Measurements from ENCODE around the gene NSD1. TPM values are rescaled to one million over a fixed set of nuclear protein-coding genes. Genes with fewer than 3 reads are reported as not detected.

NSD1 gene
- total and polyA plus RNA-seq, 2 experiments from 2014 or later = 26.6 to 28.8 TPM

DNA sequence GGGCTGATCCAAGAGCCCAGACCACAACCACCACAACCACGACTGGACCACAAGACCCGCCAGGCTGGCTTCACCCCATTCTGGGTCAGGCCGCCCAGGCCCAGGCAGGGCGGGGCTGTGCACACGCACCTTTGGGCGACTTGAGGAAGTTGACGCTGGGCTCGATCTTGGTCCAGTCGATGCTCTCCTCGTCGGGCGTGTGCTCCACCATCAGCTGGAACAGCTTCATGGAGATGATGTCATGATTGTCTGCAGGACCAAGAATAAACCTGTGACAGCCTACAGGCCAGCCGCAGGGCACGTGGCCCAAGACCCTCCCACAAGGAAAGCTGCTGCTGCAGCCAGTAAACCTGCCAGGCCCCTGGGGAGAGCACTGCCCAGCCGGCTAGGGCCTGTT lies 200.6 kb downstream of the NSD1 start:
- Histone ChIP-seq H2AFZ (no peak overlapping the region), H3K4me3 (no peak overlapping the region), H3K79me2 (peaks cover 2% of the 10 kb centered on the region), H3K27me3 (no peaks in the 10 kb centered on the region), H3K36me3 (replicated peaks; ENCODE audit: insufficient read depth, low read depth) (no peaks in the 10 kb centered on the region), H4K20me1 (ENCODE audit: insufficient read depth, poor library complexity, severe bottlenecking) (peaks cover 3% of the 10 kb centered on the region), H3K27ac (no peak overlapping the region), H3K4me2 (no peak overlapping the region), H3K9me3 (ENCODE audit: low read depth) (no peaks in the 10 kb centered on the region), H3K4me1 (ENCODE audit: insufficient read depth) (no peaks in the 10 kb centered on the region), H3K9me2 (replicated peaks; ENCODE audit: insufficient read depth) (no peaks in the 10 kb centered on the region)
- 93% methylated on average over 15 of the region's 15 CpGs for WGBS (ENCODE audit: low lambda C conversion rate, missing lambda C conversion rate)
- no peak for DNase-seq (ENCODE audit: low spot score)
- TF ChIP-seq CTCF (IDR thresholded peaks at IDR 0.05; ENCODE audit: poor library complexity) (no peak), EZH2phosphoT487 (IDR thresholded peaks at IDR 0.05; ENCODE audit: low read depth, severe bottlenecking, unreplicated experiment) (no peak), EZH2 (IDR thresholded peaks at IDR 0.05; ENCODE audit: borderline replicate concordance) (no peak)

DNA sequence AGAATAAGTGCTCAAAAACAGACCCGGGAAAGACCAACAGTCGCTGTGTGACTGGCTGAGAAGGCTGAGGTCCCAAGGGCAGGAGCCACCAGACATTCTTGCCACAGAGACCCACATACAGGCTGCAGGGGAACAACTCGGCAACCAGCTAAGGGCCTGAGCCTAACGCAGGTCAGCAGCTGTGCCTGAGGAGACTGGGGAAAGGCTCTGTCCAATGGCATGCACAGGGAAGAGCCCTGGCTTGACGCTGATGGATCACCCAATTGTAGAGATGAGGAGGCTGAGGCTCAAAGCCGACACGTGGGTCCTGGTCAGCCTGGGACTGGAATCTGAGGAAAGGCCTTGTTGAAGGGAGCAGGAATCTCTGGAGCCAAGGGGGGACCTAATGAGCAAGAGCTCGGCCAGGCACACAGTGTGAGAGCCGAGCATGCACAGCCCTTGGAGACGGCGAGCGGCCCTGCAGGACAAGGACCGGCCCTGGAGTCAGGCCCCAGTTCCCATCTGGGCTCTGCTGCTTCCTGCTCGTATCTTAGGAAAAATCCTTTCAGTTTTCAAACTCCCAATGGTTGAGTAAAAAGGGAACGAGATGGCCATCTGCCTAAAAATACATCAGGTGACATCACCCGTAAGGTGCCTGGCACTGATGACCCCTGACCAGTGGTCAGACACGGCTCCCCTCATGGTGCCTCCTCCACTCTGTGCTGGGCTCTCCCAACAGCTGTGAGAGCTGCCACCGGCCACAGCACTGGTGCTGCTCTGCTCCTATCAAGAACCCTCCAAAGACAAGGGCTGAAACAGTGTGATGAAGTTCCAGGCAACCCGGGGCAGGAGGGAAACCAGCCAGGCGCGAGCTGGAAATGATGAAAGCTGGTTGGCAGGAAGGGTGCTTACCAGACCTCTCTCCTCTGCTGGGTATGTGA lies 201.5 kb downstream of the NSD1 start:
- H3K79me2 ChIP-seq = peaks cover 11% of the 10 kb centered on the region
- H3K9me3 ChIP-seq (ENCODE audit: low read depth) = no peaks in the 10 kb centered on the region
- no peak overlapping the region for H3K27ac ChIP-seq
- H4K20me1 ChIP-seq (ENCODE audit: insufficient read depth, poor library complexity, severe bottlenecking) = peaks cover 7% of the 10 kb centered on the region
- no peaks in the 10 kb centered on the region for H3K9me2 ChIP-seq (replicated peaks; ENCODE audit: insufficient read depth)
- H2AFZ ChIP-seq = no peak overlapping the region
- 94% methylated on average over 21 of the region's 21 CpGs for WGBS (ENCODE audit: low lambda C conversion rate, missing lambda C conversion rate)
- no peak overlapping the region for H3K4me2 ChIP-seq
- H3K36me3 ChIP-seq (replicated peaks; ENCODE audit: insufficient read depth, low read depth) = no peaks in the 10 kb centered on the region
- H3K4me3 ChIP-seq = no peak overlapping the region
- H3K27me3 ChIP-seq = no peaks in the 10 kb centered on the region
- DNase-seq (ENCODE audit: low spot score) = no peak
- H3K4me1 ChIP-seq (ENCODE audit: insufficient read depth) = no peaks in the 10 kb centered on the region
- TF ChIP-seq EZH2 (IDR thresholded peaks at IDR 0.05; ENCODE audit: borderline replicate concordance) (no peak), CTCF (IDR thresholded peaks at IDR 0.05; ENCODE audit: poor library complexity) (no peak), EZH2phosphoT487 (IDR thresholded peaks at IDR 0.05; ENCODE audit: low read depth, severe bottlenecking, unreplicated experiment) (no peak)

DNA sequence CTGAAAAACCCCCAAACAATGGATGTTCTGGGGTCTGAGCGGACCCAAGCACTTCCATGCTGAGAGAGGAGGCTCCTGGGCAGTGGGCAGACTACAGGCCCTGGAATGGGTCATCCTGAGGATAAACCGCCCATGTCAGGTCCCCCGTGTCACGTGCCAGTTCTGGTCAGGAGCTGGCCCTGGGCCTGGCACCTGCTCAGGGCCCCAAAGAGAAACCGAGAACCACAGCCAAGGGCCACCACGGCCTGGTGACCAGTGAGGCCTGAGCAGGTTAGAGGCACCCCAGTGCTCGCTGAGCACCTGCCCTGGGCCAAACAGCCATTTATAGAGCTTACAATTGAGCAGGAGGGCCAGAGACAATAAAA lies 202.1 kb downstream of the NSD1 start:
- Histone ChIP-seq H3K4me1 (ENCODE audit: insufficient read depth) (no peaks in the 10 kb centered on the region), H3K79me2 (peaks cover 15% of the 10 kb centered on the region), H3K4me2 (no peak overlapping the region), H3K27me3 (no peaks in the 10 kb centered on the region), H2AFZ (no peak overlapping the region), H3K4me3 (no peak overlapping the region), H3K36me3 (replicated peaks; ENCODE audit: insufficient read depth, low read depth) (no peaks in the 10 kb centered on the region), H3K9me2 (replicated peaks; ENCODE audit: insufficient read depth) (no peaks in the 10 kb centered on the region), H3K27ac (no peak overlapping the region), H3K9me3 (ENCODE audit: low read depth) (no peaks in the 10 kb centered on the region), H4K20me1 (ENCODE audit: insufficient read depth, poor library complexity, severe bottlenecking) (peaks cover 7% of the 10 kb centered on the region)
- no peak for TF ChIP-seq EZH2phosphoT487 (IDR thresholded peaks at IDR 0.05; ENCODE audit: low read depth, severe bottlenecking, unreplicated experiment)
- no peak for TF ChIP-seq EZH2 (IDR thresholded peaks at IDR 0.05; ENCODE audit: borderline replicate concordance)
- no peak for TF ChIP-seq CTCF (IDR thresholded peaks at IDR 0.05; ENCODE audit: poor library complexity)
- no peak for DNase-seq (ENCODE audit: low spot score)
- WGBS (ENCODE audit: low lambda C conversion rate, missing lambda C conversion rate) = 98% methylated on average over 7 of the region's 7 CpGs
